Activated naive CD8-positive, alpha-beta T cell treated with anti-CD3 and anti-CD28 coated beads, Interleukin-2, amount 10 ng/mL, durations not matched to agents 7 days and 5 days (primary cell): ENCODE data around the gene TMEM203. TPM values are rescaled to one million over a fixed set of nuclear protein-coding genes. Genes with fewer than 3 reads are reported as not detected.

Source experiments
- ATAC-seq: fragments of 150-1000 bp; cut with Tn5 transposase; one replicate; pipeline ENCODE4 v1.10.0; 2021; ENCODE audit warnings: low read depth, moderate library complexity
- POLR2A ChIA-PET: fragments of 350-600 bp; sonication (Branson Sonifier 250); formaldehyde crosslinking; loops from one replicate; lab custom pipeline; 2021; ENCODE audit warnings: antibody characterized with exemption; lab: Charles Lee
- DNase-seq: peaks from one replicate; pipeline ENCODE4 v3.0.0; 2021
- H3K27ac Mint-ChIP-seq: one replicate; pipeline ENCODE4 v1.8.0; 2022; ENCODE audit warnings: mild to moderate bottlenecking, mixed read lengths
- H3K27me3 Mint-ChIP-seq: one replicate; pipeline ENCODE4 v1.8.0; 2022; ENCODE audit warnings: mild to moderate bottlenecking, moderate library complexity, mixed read lengths
- H3K36me3 Mint-ChIP-seq: one replicate; pipeline ENCODE4 v1.8.0; 2021; ENCODE audit warnings: mild to moderate bottlenecking, mixed read lengths
- H3K4me1 Mint-ChIP-seq: one replicate; pipeline ENCODE4 v1.8.0; 2021; ENCODE audit warnings: mixed read lengths
- H3K4me3 Mint-ChIP-seq: one replicate; pipeline ENCODE4 v1.8.0; 2022; ENCODE audit warnings: mild to moderate bottlenecking, moderate library complexity, mixed read lengths
- H3K9me3 Mint-ChIP-seq: one replicate; pipeline ENCODE4 v1.8.0; 2021; ENCODE audit warnings: mixed read lengths
- total RNA-seq, 2 experiments: library from RNA; stranded (reverse); gene quantifications; one replicate each; pipeline ENCODE4 v1.2.3, GENCODE V29; 2021

TMEM203 gene
- total RNA-seq, 2 experiments from 2014 or later, result 37.4 to 39.4 TPM

- H3K36me3 Mint-ChIP-seq, result no peaks in the 10 kb centered on the region
- H3K4me3 Mint-ChIP-seq, result no peak overlapping the region
- POLR2A ChIA-PET, result interaction anchor here (0.6 to 1.3 kb wide), 3 partner anchors 11 to 28 kb away, joined by 3 to 5 read pairs (median 3); partner anchors contain the start of genes ANAPC2, NDOR1, SSNA1 and TMEM203
- H3K4me1 Mint-ChIP-seq, result no peaks in the 10 kb centered on the region
- no peak overlapping the region for H3K27ac Mint-ChIP-seq
- DNase-seq (no peak), ATAC-seq (no peak)
- no peaks in the 10 kb centered on the region for H3K27me3 Mint-ChIP-seq
- H3K9me3 Mint-ChIP-seq, result no peaks in the 10 kb centered on the region
Measured at GRCh38 chr9:137216188-137216965, 10.9 kb upstream of the TMEM203 start.

GRCh38 chr9:137215196-137215986, 9.9 kb upstream of the TMEM203 start:
- no peaks in the 10 kb centered on the region for H3K4me1 Mint-ChIP-seq

GRCh38 chr9:137214620-137215019, 9.2 kb upstream of the TMEM203 start:
- Mint-ChIP-seq H3K4me1 (no peaks in the 10 kb centered on the region), H3K9me3 (no peaks in the 10 kb centered on the region), H3K4me3 (no peak overlapping the region), H3K27me3 (no peaks in the 10 kb centered on the region), H3K27ac (no peak overlapping the region), H3K36me3 (peaks cover 2% of the 10 kb centered on the region)
- ATAC-seq, result no peak
- POLR2A ChIA-PET, result interaction anchor here (1.3 kb wide), 1 partner anchor 8 kb away, joined by 5 read pairs; the partner anchor contains the start of gene RNF208
- DNase-seq, result no peak

More at GRCh38 chr9:137215196-137215986, 9.9 kb upstream of the TMEM203 start:
- Mint-ChIP-seq H3K9me3 (no peaks in the 10 kb centered on the region), H3K27ac (no peak overlapping the region), H3K36me3 (no peaks in the 10 kb centered on the region), H3K27me3 (no peaks in the 10 kb centered on the region), H3K4me3 (no peak overlapping the region)
- DNase-seq (no peak), ATAC-seq (no peak)
- POLR2A ChIA-PET, result interaction anchor here (1.2 kb wide), 1 partner anchor 25 kb away, joined by 5 read pairs; the partner anchor contains the start of gene TUBB4B

GRCh38 chr9:137213160-137214060, 8.0 kb upstream of the TMEM203 start:
- H3K27me3 Mint-ChIP-seq, result no peaks in the 10 kb centered on the region

DNA sequence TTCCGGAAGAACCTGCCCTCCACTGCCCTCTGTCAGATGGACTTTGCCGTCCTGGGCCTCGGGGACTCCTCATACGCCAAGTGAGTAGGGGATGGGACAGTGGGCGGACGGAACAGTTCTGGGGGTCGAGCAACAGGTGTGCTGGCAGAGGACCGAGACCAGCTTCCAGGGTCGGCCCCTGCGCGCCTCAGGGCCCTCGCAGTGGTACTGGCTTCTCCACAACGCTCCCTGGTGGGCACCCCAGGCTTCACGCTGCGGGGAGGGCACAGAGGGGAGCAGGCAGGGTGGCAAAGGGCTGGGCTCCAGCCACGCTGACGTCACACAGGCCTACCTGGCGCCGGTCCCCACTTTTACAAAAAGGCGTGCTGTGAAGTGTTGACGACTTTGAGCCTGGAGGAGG, 7.1 kb upstream of the TMEM203 start:
- H3K4me3 Mint-ChIP-seq, result no peak overlapping the region
- peaks cover 4% of the 10 kb centered on the region for H3K4me1 Mint-ChIP-seq
- no peak overlapping the region for H3K27ac Mint-ChIP-seq
- no peaks in the 10 kb centered on the region for H3K9me3 Mint-ChIP-seq
- peaks cover 5% of the 10 kb centered on the region for H3K36me3 Mint-ChIP-seq
- no peaks in the 10 kb centered on the region for H3K27me3 Mint-ChIP-seq
- DNase-seq (no peak), ATAC-seq (no peak)
- POLR2A ChIA-PET, result interaction anchor here (1.5 kb wide), 1 partner anchor 12 kb away, joined by 6 read pairs; the partner anchor contains the start of gene TPRN

More at GRCh38 chr9:137213160-137214060, 8.0 kb upstream of the TMEM203 start:
- POLR2A ChIA-PET, result interaction anchor here (1.3 kb wide), 1 partner anchor 9 kb away, joined by 5 read pairs; the partner anchor contains the start of gene RNF208
- H3K27ac Mint-ChIP-seq, result no peak overlapping the region
- H3K36me3 Mint-ChIP-seq, result peaks cover 2% of the 10 kb centered on the region
- H3K4me3 Mint-ChIP-seq, result no peak overlapping the region
- no peaks in the 10 kb centered on the region for H3K9me3 Mint-ChIP-seq
- DNase-seq (no peak), ATAC-seq (no peak)
- peaks cover 2% of the 10 kb centered on the region for H3K4me1 Mint-ChIP-seq

DNA sequence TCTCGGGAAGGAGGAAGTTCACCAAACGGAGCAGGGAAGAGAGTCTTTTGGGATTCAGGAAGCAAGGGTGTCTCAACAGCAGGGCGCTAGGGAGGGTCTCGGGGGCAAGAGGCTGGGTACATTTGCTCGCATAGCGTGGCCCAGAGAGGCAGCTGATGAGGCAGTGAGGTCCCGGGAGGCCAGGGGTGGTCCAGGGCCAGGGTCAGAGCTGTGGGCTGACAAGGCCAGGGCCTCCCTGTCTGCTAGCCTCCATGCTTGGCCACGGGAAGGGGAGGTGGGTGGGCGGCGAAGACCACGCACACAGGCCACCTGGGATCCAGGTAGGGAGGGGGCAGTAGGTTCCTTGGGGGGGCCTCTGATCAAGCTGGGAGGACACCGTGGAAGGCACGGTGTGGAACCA, 6.1 kb upstream of the TMEM203 start:
- H3K9me3 Mint-ChIP-seq, result no peaks in the 10 kb centered on the region
- POLR2A ChIA-PET, result interaction anchor here (1.5 kb wide), 1 partner anchor 11 kb away, joined by 6 read pairs; the partner anchor contains the start of gene TPRN
- H3K4me1 Mint-ChIP-seq, result peaks cover 14% of the 10 kb centered on the region
- peak overlapping the region; percentile 61 for H3K27ac Mint-ChIP-seq
- ATAC-seq, result no peak
- peaks cover 15% of the 10 kb centered on the region for H3K36me3 Mint-ChIP-seq
- no peak overlapping the region for H3K4me3 Mint-ChIP-seq
- H3K27me3 Mint-ChIP-seq, result no peaks in the 10 kb centered on the region
- DNase-seq, result no peak

- Mint-ChIP-seq H3K27ac (peak overlapping the region; percentile 90), H3K27me3 (no peaks in the 10 kb centered on the region), H3K9me3 (no peaks in the 10 kb centered on the region), H3K4me3 (peak overlapping the region; percentile 95), H3K4me1 (peaks cover 32% of the 10 kb centered on the region), H3K36me3 (peaks cover 15% of the 10 kb centered on the region)
- POLR2A ChIA-PET, result interaction anchor here (0.7 to 4.0 kb wide), 5 partner anchors 11 to 34 kb away, joined by 5 to 31 read pairs (median 8); partner anchors contain the start of genes ANAPC2, CYSRT1, RNF208 and SSNA1
- no peak for DNase-seq
- ATAC-seq, result no peak
Measured at GRCh38 chr9:137206602-137207001, 1.2 kb upstream of the TMEM203 start.

GRCh38 chr9:137204731-137205125, 720 bp downstream of the TMEM203 start:
- Mint-ChIP-seq H3K4me1 (peaks cover 35% of the 10 kb centered on the region), H3K4me3 (peak overlapping the region; percentile 95), H3K9me3 (no peaks in the 10 kb centered on the region), H3K27me3 (no peaks in the 10 kb centered on the region), H3K27ac (peak overlapping the region; percentile 89), H3K36me3 (peaks cover 13% of the 10 kb centered on the region)
- POLR2A ChIA-PET, result interaction anchor here (0.6 to 4.0 kb wide), 9 partner anchors 10 to 97 kb away, joined by 3 to 31 read pairs (median 5); partner anchors contain the start of genes ANAPC2, CYSRT1, NELFB and NRARP
- ATAC-seq, result no peak
- no peak for DNase-seq

DNA sequence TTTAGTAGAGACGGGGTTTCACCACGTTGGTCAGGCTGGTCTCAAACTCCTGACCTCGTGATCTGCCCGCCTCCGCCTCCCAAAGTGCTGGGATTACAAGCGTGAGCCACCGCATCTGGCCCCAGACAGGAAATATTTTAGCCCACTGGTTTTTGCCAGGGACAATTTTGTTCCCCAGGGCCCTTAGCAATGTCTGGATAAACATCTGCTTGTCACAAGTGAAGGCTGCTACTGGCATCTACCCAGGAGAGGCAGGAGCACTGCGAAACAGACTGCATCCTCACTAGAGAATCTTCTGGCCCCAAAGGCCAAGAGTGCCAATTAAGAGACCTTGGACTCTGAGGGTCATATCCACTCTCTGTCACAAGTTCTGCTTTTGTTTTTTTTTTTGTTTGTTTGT, 2.5 kb downstream of the TMEM203 start:
- H3K36me3 Mint-ChIP-seq, result peaks cover 13% of the 10 kb centered on the region
- ATAC-seq, result no peak
- POLR2A ChIA-PET, result interaction anchor here (2.1 to 3.5 kb wide), 2 partner anchors 15 kb away, joined by 4 to 42 read pairs; partner anchors contain the start of genes ANAPC2 and SSNA1
- H3K4me3 Mint-ChIP-seq, result no peak overlapping the region
- H3K27me3 Mint-ChIP-seq, result no peaks in the 10 kb centered on the region
- peaks cover 34% of the 10 kb centered on the region for H3K4me1 Mint-ChIP-seq
- no peak for DNase-seq
- H3K9me3 Mint-ChIP-seq, result no peaks in the 10 kb centered on the region
- H3K27ac Mint-ChIP-seq, result no peak overlapping the region

GRCh38 chr9:137201205-137201868, 4.1 kb downstream of the TMEM203 start:
- no peaks in the 10 kb centered on the region for H3K36me3 Mint-ChIP-seq

GRCh38 chr9:137200311-137201204, 4.9 kb downstream of the TMEM203 start, which contains the start of gene TPRN:
TPRN (minus strand) TSS chr9:137200741; CDS start chr9:137200711, 30 bp downstream.
- Mint-ChIP-seq H3K27ac (peak within 1 kb of the TSS; percentile 86), H3K9me3 (no peaks in the 10 kb centered on the region), H3K27me3 (no peaks in the 10 kb centered on the region), H3K36me3 (no peaks in the 10 kb centered on the region), H3K4me1 (peaks cover 20% of the 10 kb centered on the region), H3K4me3 (peak within 1 kb of the TSS; percentile 84)
- POLR2A ChIA-PET, result interaction anchor here (0.6 to 3.5 kb wide), 21 partner anchors 8 to 473 kb away, joined by 3 to 42 read pairs (median 5); partner anchors contain the start of genes ANAPC2, CYSRT1, DPP7 and MAN1B1
- ATAC-seq, result peak; percentile 95
- peak; percentile 95 for DNase-seq

More at GRCh38 chr9:137201205-137201868, 4.1 kb downstream of the TMEM203 start:
- Mint-ChIP-seq H3K4me1 (peaks cover 21% of the 10 kb centered on the region), H3K27ac (peak overlapping the region; percentile 86), H3K9me3 (no peaks in the 10 kb centered on the region), H3K27me3 (no peaks in the 10 kb centered on the region), H3K4me3 (peak overlapping the region; percentile 84)
- DNase-seq (no peak), ATAC-seq (no peak)
- POLR2A ChIA-PET, result interaction anchor here (0.6 to 3.5 kb wide), 18 partner anchors 10 to 474 kb away, joined by 3 to 42 read pairs (median 6); partner anchors contain the start of genes ANAPC2, CYSRT1, DPP7 and MAN1B1
